GM21717 (cell line): ENCODE results near the gene EML6.

ENCODE experiments used
- ATAC-seq: cut with Tn5 transposase; IDR thresholded peaks from one replicate; pipeline ENCODE4 v1.9.1; 2021; ENCODE audit warnings: mild to moderate bottlenecking, moderate library complexity; ENCODE audit not compliant: unreplicated experiment

Gene EML6

DNA sequence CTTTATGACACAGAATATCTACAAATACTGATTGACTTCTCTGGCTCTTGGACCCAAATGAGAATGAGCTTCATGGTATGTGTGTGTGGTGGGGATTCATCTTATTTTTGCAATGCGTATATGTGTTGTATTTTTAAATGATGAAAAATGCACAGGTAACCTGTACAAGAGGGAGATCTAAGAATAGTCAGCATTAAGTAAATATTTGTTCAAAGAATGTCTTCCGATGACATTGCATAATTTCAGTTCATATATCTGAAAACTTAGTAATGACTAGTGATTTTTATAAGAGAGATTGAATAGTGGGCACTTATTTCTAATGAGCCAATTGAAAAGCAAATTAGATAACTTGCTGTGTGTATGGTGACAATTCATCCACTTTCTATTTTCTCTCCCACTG, 66.4 kb downstream of the EML6 start:
- ATAC-seq = no peak

DNA sequence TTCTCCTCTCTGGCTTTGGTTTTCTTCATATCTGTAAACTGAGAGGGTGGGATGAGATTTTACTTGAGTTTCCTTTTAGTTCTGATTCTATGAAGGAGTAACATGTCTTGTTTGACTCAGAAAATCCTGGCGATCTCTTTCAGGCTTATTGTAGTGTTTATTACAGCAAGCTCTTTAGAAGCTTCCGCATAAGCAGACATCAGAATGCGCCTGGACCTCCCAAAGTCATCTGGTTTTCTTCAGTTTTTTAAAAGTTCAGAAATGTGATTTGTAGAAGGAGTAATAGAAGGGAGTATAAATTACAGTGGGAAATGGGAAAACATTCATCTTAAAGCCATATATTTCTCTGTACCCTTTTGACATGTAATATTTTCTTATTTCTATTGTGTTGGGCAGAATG, 68.4 kb downstream of the EML6 start:
- no peak for ATAC-seq

GRCh38 chr2:54797307-54797706, 73.8 kb downstream of the EML6 start:
- ATAC-seq = no peak

- no peak for ATAC-seq
These were observed 77.9 kb downstream of the EML6 start for GRCh38 chr2:54801352-54801751.

DNA sequence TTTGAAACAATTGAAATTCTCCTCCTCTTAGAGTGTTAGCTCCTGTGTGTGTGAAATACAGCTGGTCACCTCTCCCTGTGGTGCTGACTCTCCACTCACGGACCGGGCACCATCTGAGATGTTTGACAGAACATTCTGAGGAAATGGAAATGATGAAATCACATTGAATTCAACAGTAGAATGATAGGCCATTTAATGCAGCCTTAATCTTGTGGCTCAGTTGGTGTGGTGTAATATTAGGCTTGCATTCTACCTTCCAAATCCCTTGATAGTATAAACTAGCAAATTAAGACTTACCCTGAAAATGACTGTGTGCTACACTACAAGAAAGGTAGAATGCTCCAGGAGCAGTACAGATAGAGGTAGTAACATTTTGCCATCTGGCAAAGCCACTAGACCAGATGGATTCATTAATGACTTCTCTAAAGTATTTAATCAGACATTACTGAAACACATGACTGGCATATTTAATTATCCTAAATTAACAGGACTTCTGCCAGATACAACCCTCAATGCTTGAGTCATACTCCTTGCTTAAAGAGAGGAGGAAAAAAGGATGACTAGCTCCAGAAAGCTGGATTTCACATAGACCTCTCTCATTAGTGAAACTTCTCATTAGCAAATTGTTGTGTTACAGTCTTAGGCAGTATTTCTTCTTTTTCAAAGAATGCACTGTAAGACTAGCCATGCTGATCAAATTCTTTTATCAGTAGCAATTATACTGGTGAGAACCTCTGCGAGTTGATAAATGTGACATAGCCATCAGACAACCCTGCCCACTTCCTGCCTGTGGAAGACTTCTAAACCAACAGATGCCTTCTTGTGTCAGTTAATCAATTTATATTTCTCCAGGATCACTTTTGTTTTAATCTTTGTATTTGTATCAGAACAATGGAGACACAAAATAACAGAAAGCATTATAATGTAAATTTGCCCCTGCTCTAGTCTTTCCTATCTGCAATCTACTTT, 80.6 kb downstream of the EML6 start:
- no peak for ATAC-seq

GRCh38 chr2:54805255-54805654, 81.8 kb downstream of the EML6 start:
- ATAC-seq = no peak

- no peak for ATAC-seq
These were observed 83.5 kb downstream of the EML6 start for GRCh38 chr2:54806975-54807374.

DNA sequence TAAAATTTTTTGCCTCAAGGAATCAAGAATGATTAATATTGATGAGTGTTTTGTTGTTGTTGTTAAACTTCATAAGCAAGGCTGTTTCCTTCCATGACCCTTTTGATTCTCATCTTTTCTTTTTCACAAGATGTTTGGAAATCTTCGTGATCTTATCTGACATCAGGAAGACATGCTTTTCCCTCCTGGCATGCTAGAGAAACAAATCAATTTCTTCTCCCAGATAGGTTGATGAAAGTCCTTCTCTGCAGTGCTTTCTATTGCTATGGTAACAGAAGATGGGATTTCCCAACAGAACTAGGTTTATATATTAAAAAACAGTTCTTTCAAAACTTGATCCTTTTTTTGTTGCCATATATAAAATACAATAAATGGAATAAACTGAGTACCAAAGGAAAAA, 85.2 kb downstream of the EML6 start:
- no peak for ATAC-seq

DNA sequence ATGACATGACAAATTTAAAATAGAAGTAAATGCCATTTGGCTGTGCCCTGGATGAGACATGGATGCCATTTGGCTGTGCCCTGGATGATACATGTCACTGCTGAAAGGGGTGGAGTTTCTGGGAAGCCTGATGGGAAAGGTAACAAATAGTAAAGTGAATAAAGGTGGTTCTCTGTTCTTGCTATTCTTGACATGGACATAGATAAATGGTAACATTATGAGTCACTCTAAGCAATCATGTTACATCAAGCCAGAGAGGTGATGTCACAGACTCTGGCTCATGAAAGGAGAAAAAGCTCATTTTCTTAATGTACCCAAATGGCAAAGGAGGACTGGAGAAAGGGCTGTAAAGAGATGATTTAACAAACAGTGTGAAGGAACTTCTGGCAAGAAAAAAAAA, 86.4 kb downstream of the EML6 start:
- ATAC-seq = no peak

DNA sequence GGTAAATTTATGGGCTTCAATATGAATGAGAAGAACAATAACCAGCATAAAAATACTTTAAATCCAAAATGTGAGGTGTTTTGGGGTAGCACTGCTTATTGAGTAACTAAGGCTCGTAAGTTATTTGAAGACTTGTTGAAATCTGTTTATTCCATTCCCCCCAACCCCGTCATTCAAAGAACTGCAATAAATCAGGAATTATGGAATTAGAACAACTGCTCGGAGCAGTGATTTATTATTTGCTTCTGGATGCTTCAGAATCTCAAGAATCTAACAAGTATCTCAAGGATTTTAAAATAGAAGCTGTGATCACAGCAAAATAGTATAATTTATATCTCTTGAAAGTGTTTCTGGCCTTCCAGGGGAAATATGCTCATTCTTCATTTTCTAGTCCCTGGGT, 86.8 kb downstream of the EML6 start:
- ATAC-seq = no peak

GRCh38 chr2:54813584-54813983, 90.1 kb downstream of the EML6 start:
- no peak for ATAC-seq

DNA sequence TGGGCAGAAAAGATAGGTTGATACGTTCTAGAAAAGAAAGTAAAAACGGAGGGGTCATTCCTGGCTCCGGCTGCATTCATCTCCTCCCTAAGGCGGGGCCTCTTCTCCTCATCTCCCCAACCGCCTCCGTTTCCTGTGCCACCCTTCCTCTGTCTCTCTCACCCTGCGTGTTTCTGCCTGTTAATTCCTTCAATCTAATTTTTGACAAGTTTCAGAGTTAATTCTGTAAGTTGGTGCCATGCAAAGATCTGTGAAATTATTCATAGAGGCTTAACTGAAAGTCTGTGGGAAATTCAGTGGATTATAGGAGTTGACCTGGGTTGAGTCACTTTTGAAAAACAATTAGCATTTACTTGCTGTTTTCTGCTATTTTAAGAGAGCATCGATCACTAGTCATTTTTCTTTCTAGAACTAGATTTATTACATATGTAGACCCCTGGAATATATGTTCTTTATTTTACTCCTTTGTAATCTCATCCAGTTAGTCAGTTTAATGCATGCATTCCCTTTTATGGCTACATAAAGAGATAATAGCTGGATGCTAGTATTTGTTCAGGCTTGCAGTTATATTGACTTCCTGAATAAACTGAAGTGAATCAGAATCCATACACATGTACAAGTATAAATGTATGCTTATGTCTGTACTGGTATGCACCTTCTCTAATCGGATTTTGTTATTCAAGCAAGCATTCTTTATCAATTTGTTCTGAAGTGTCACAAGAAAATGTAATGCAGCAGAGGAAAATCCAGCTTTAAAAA, 91.1 kb downstream of the EML6 start:
- ATAC-seq = no peak

- ATAC-seq = no peak
These were observed 91.7 kb downstream of the EML6 start for GRCh38 chr2:54815148-54815539.

DNA sequence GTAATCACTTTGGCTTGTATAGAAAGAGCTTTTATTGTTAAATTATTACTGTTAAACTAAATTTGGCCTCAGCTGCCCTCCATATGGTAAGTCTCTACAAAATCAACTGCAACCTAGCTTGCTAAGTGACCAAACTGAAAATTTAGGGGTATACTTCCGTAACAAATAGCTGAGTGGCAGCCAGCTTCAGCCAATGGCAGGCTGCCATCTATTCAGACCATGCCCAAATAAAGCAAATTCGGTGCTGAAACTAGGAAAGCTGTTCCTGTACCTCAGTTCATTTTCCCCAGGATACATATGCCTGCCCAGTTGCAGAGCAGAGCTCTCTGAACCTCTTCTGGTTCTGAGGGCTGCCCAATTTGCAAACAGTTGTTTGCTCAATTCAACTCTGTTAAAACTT, 94.8 kb downstream of the EML6 start:
- no peak for ATAC-seq

GRCh38 chr2:54820558-54820957, 97.1 kb downstream of the EML6 start:
- ATAC-seq = no peak

DNA sequence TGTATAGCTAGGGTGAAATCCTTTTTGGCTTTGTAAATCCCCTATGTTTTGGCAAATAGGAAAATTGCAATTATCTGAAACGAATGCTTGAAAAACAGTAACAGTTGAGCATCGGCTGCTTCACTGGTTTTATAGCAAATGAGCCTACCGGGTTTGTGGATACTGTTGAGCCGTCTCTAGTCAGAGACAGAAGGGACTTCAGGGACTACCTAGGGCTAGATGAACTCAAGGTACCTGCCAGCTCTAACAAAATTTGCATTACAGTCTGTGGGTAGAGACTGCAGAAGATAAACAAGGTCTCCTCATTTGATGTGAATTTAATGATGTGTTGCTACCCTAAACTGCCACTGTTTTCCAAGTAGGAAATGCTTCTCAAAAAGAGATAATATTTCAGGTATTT, 101.1 kb downstream of the EML6 start:
- ATAC-seq = no peak

- no peak for ATAC-seq
These were observed 107.1 kb downstream of the EML6 start for GRCh38 chr2:54830546-54830945.

DNA sequence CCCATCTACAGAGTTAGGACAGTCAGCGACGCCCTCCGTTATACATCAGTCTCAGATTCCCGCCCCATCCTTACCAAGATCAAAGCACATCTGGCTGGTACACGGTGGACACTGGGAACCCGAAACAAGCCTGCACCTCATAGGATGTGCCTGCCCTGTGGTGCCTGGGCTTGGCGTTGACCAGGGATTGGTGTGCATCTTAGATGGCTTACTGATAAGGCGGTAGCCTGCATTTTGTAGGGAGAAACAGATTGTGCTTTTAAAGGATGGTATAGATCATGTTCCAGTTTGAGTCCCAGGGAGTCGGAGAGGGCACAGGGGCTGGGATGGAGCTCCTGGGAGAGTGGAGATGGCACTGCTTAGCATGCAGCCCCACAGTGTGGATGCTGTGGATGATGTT, 108.0 kb downstream of the EML6 start:
- ATAC-seq = no peak

DNA sequence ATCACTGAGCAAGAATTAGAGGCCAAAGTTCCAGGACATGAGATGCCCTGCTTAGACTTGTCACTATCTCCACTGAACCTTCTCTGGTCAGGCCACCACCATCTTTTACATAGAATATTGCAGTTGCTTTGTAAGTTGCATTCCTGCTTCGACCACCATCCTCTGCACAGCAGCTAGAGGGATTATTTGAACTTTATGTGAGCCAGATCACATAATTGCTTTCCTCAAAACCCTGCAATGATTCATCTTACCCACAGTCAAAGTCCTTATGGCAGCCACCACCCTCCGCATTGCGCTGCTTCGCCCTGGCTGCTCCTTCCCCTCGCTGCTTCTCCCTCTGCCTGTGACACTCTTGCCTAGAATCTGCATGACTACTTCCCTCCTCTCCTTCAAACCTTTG, 111.3 kb downstream of the EML6 start:
- ATAC-seq = no peak

GRCh38 chr2:54836477-54836876, 113.0 kb downstream of the EML6 start:
- ATAC-seq = no peak

GRCh38 chr2:54838585-54839035, 115.1 kb downstream of the EML6 start:
- peak; percentile 82 for ATAC-seq
